ENCODE data around the gene SMIM23. TPM values are rescaled to one million over a fixed set of nuclear protein-coding genes. Genes with fewer than 3 reads are reported as not detected.

SMIM23 gene
- polyA plus RNA-seq, 1 of the 3 experiments (the other 2 are of a cell fraction), result not detected

- H3K4me3 ChIP-seq (ENCODE audit: low read depth in 2 of 2, low read length in 1 of 2), result no peak overlapping the region
- no peak overlapping the region for H3K4me2 ChIP-seq
- no peaks in the 10 kb centered on the region for H3K36me3 ChIP-seq (replicated peaks in 1 of 2; ENCODE audit: control insufficient read depth in 1 of 2, insufficient read depth in 2 of 2, low read length in 1 of 2)
- H3K27ac ChIP-seq (ENCODE audit: low read depth in 2 of 2, low read length in 1 of 2), result no peak overlapping the region
- no peaks in the 10 kb centered on the region for H3K9me2 ChIP-seq
- ChIA-PET POLR2A (no interaction called here), CTCF (no interaction called here)
- H3K9ac ChIP-seq, result no peak overlapping the region
- H2AFZ ChIP-seq (ENCODE audit: low read depth), result no peak overlapping the region
- DNase-seq, result no peak
- no peaks in the 10 kb centered on the region for H3F3A ChIP-seq (replicated peaks; ENCODE audit: insufficient read depth)
- H3K27me3 ChIP-seq (ENCODE audit: insufficient read depth), result no peaks in the 10 kb centered on the region
- no peaks in the 10 kb centered on the region for H4K20me1 ChIP-seq (ENCODE audit: insufficient read depth)
- no peaks in the 10 kb centered on the region for H3K4me1 ChIP-seq (ENCODE audit: control insufficient read depth in 1 of 2, insufficient read depth in 2 of 2, low read depth in 1 of 2, low read length in 1 of 2)
- no peaks in the 10 kb centered on the region for H3K9me3 ChIP-seq
- no peaks in the 10 kb centered on the region for H3K79me2 ChIP-seq (ENCODE audit: insufficient read depth)
- TF ChIP-seq NRF1 (IDR thresholded peaks at IDR 0.05; ENCODE audit: low read depth, low read length) (no peak), RCOR1 (IDR thresholded peaks at IDR 0.05; ENCODE audit: low read length) (no peak), IRF3 (IDR thresholded peaks at IDR 0.05; ENCODE audit: low read depth, low read length) (no peak), GATA2 (CRISPR knock-in tag; IDR thresholded peaks at IDR 0.05) (no peak), SMC3 (IDR thresholded peaks at IDR 0.05; ENCODE audit: low read depth, low read length) (no peak), ZBTB33 (IDR thresholded peaks at IDR 0.05; ENCODE audit: borderline replicate concordance, low read depth) (no peak), ELF1 (IDR thresholded peaks at IDR 0.05) (no peak), SIN3A (IDR thresholded peaks at IDR 0.05; ENCODE audit: borderline replicate concordance, low read depth, low read length) (no peak), MAX (IDR thresholded peaks at IDR 0.05; ENCODE audit: low read depth) (no peak), GABPA (IDR thresholded peaks at IDR 0.05; ENCODE audit: low read depth) (no peak)
- WGBS (ENCODE audit: low lambda C conversion rate), result 37% methylated on average over 2 of the region's 9 CpGs
Measured at GRCh38 chr5:171774418-171774817, 11.2 kb upstream of the SMIM23 start.

- Histone ChIP-seq H4K20me1 (ENCODE audit: insufficient read depth) (no peaks in the 10 kb centered on the region), H3K4me3 (ENCODE audit: low read depth in 2 of 2, low read length in 1 of 2) (no peak overlapping the region), H3K36me3 (replicated peaks in 1 of 2; ENCODE audit: control insufficient read depth in 1 of 2, insufficient read depth in 2 of 2, low read length in 1 of 2) (no peaks in the 10 kb centered on the region), H3K9me3 (no peaks in the 10 kb centered on the region), H3K27me3 (ENCODE audit: insufficient read depth) (no peaks in the 10 kb centered on the region), H2AFZ (ENCODE audit: low read depth) (no peak overlapping the region), H3K9ac (no peak overlapping the region), H3K79me2 (ENCODE audit: insufficient read depth) (no peaks in the 10 kb centered on the region), H3K4me2 (no peak overlapping the region), H3K9me2 (no peaks in the 10 kb centered on the region), H3K4me1 (ENCODE audit: control insufficient read depth in 1 of 2, insufficient read depth in 2 of 2, low read depth in 1 of 2, low read length in 1 of 2) (no peaks in the 10 kb centered on the region), H3F3A (replicated peaks; ENCODE audit: insufficient read depth) (no peaks in the 10 kb centered on the region), H3K27ac (ENCODE audit: low read depth in 2 of 2, low read length in 1 of 2) (no peak overlapping the region)
- ChIA-PET CTCF (interaction anchor here (0.5 kb wide), 1 partner anchor 32 kb away, joined by 3 read pairs; no protein-coding TSS in a partner anchor), POLR2A (no interaction called here)
- WGBS (ENCODE audit: low lambda C conversion rate), result 60% methylated on average over 12 of the region's 12 CpGs
- no peak for DNase-seq
- TF ChIP-seq JUND (IDR thresholded peaks at IDR 0.05) (no peak), CHD2 (IDR thresholded peaks at IDR 0.05; ENCODE audit: low read length, partially characterized antibody) (no peak), TCF12 (IDR thresholded peaks at IDR 0.05) (no peak), RFX5 (IDR thresholded peaks at IDR 0.05; ENCODE audit: low read length) (no peak), RCOR1 (IDR thresholded peaks at IDR 0.05; ENCODE audit: low read length) (no peak), FOXJ3 (CRISPR knock-in tag; IDR thresholded peaks at IDR 0.05) (no peak), POLR2AphosphoS5 (IDR thresholded peaks at IDR 0.05; ENCODE audit: low read depth, low read length) (no peak), NRF1 (IDR thresholded peaks at IDR 0.05; ENCODE audit: low read depth, low read length) (no peak), SIN3A (IDR thresholded peaks at IDR 0.05; ENCODE audit: borderline replicate concordance, low read depth, low read length) (no peak), PBX3 (IDR thresholded peaks at IDR 0.05) (no peak), REST (IDR thresholded peaks at IDR 0.05; ENCODE audit: low read depth, low read length) (no peak), SMC3 (IDR thresholded peaks at IDR 0.05; ENCODE audit: low read depth, low read length) (no peak), FOXM1 (IDR thresholded peaks at IDR 0.05; ENCODE audit: low read depth) (no peak), GATA2 (CRISPR knock-in tag; IDR thresholded peaks at IDR 0.05) (no peak), MXI1 (IDR thresholded peaks at IDR 0.05; ENCODE audit: low read depth, low read length) (no peak), IRF3 (IDR thresholded peaks at IDR 0.05; ENCODE audit: low read depth, low read length) (no peak)
Measured at GRCh38 chr5:171776213-171776612, 9.4 kb upstream of the SMIM23 start.
